MM.1S (cell line): ENCODE measurements around the gene KCNA3.

Experiments
- DNase-seq: peaks from one replicate; pipeline ENCODE4 v3.0.0-alpha.2; 2015
- H2AFZ ChIP-seq: fragments of 300-600 bp; sonication (generic); 2 replicates; pipeline ENCODE4 v1.6.0; 2016; ENCODE audit warnings: antibody characterized with exemption, low read length
- H3F3A ChIP-seq: fragments of 300-600 bp; sonication (generic); 2 replicates; pipeline ENCODE4 v1.6.1; 2016; ENCODE audit warnings: mild to moderate bottlenecking, antibody characterized with exemption, low read length, moderate library complexity, mixed read lengths; ENCODE audit not compliant: insufficient read depth
- H3K27ac ChIP-seq: fragments of 300-600 bp; sonication (generic); 2 replicates; pipeline ENCODE4 v1.5.1; 2016; ENCODE audit warnings: mild to moderate bottlenecking, low read length
- H3K27me3 ChIP-seq: fragments of 300-600 bp; sonication (generic); replicated peaks from 2 replicates; pipeline ENCODE4 v1.6.0; 2016; ENCODE audit warnings: low read length; ENCODE audit not compliant: insufficient read depth
- H3K36me3 ChIP-seq: fragments of 300-600 bp; sonication (generic); replicated peaks from 2 replicates; pipeline ENCODE4 v1.6.1; 2016; ENCODE audit warnings: mild to moderate bottlenecking, low read length, mixed read lengths; ENCODE audit not compliant: insufficient read depth
- H3K4me1 ChIP-seq: fragments of 300-600 bp; sonication (generic); 2 replicates; pipeline ENCODE4 v1.6.1; 2016; ENCODE audit warnings: low read length, mixed read lengths
- H3K4me2 ChIP-seq: fragments of 300-600 bp; sonication (generic); 2 replicates; pipeline ENCODE4 v1.6.0; 2016; ENCODE audit warnings: low read depth, low read length
- H3K4me3 ChIP-seq: fragments of 300-600 bp; sonication (generic); 2 replicates; pipeline ENCODE4 v1.5.1; 2016; ENCODE audit warnings: low read length, mixed read lengths
- H3K79me2 ChIP-seq: fragments of 300-600 bp; sonication (generic); 2 replicates; pipeline ENCODE4 v1.6.1; 2016; ENCODE audit warnings: mixed run types, low read length, mixed read lengths
- H3K9ac ChIP-seq: fragments of 300-600 bp; sonication (generic); 2 replicates; pipeline ENCODE4 v1.6.1; 2016; ENCODE audit warnings: low read length, mixed read lengths
- H3K9me2 ChIP-seq: fragments of 300-600 bp; sonication (generic); replicated peaks from 2 replicates; pipeline ENCODE4 v1.6.1; 2016; ENCODE audit warnings: mild to moderate bottlenecking, low read length, mixed read lengths; ENCODE audit not compliant: insufficient read depth
- H3K9me3 ChIP-seq: fragments of 300-600 bp; sonication (generic); replicated peaks from 2 replicates; pipeline ENCODE4 v1.6.1; 2016; ENCODE audit warnings: mild to moderate bottlenecking, low read length, mixed read lengths; ENCODE audit not compliant: insufficient read depth
- H4K20me1 ChIP-seq: fragments of 300-600 bp; sonication (generic); 2 replicates; pipeline ENCODE4 v1.6.1; 2016; ENCODE audit warnings: mild to moderate bottlenecking, low read length, moderate library complexity, mixed read lengths; ENCODE audit not compliant: insufficient read depth
- EZH2 ChIP-seq: fragments of 300-600 bp; sonication (generic); optimal IDR thresholded peaks from 2 replicates; pipeline ENCODE3; 2017; ENCODE audit warnings: low read depth, mild to moderate bottlenecking, antibody characterized with exemption, low read length, mixed read lengths
- EZH2phosphoT487 ChIP-seq: fragments of 300-600 bp; sonication (generic); IDR thresholded peaks from 2 replicates; pipeline ENCODE4 v1.6.1; 2018; ENCODE audit warnings: antibody characterized with exemption, low read length
- TF ChIP-seq, protein P1 (sequence below): fragments of 300-600 bp; sonication (generic); IDR thresholded peaks from 2 replicates; pipeline ENCODE4 v1.5.1; 2016; ENCODE audit warnings: antibody characterized with exemption, low read length, mixed read lengths

KCNA3 gene

DNA sequence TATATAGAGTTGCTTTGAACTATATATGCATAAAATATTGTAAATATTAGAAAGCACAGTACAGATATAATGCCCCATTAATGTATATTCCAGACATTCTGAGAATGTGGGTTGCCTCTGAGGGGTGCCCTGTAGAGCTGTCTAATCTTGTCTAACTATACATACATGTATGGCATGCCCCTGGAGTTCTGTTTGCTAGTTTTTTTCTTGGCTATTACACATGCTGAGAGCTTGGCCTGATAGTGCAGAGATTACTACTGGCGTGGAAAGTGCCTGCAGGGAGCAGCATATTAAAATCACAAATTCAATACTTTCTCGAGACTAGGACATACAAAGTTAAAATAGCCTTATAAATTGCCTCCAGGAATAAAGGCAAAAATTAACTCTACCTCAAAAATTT lies 24.1 kb downstream of the KCNA3 start:
- Histone ChIP-seq H2AFZ (no peak overlapping the region), H3K36me3 (no peaks in the 10 kb centered on the region), H3K27me3 (no peaks in the 10 kb centered on the region), H3K9ac (no peak overlapping the region), H3K4me2 (no peak overlapping the region), H3K79me2 (no peaks in the 10 kb centered on the region), H3K4me3 (no peak overlapping the region), H3K9me2 (no peaks in the 10 kb centered on the region), H3K4me1 (peaks cover 20% of the 10 kb centered on the region), H3K27ac (no peak overlapping the region), H3K9me3 (no peaks in the 10 kb centered on the region), H3F3A (no peaks in the 10 kb centered on the region), H4K20me1 (no peaks in the 10 kb centered on the region)
- TF ChIP-seq, protein P1, sequence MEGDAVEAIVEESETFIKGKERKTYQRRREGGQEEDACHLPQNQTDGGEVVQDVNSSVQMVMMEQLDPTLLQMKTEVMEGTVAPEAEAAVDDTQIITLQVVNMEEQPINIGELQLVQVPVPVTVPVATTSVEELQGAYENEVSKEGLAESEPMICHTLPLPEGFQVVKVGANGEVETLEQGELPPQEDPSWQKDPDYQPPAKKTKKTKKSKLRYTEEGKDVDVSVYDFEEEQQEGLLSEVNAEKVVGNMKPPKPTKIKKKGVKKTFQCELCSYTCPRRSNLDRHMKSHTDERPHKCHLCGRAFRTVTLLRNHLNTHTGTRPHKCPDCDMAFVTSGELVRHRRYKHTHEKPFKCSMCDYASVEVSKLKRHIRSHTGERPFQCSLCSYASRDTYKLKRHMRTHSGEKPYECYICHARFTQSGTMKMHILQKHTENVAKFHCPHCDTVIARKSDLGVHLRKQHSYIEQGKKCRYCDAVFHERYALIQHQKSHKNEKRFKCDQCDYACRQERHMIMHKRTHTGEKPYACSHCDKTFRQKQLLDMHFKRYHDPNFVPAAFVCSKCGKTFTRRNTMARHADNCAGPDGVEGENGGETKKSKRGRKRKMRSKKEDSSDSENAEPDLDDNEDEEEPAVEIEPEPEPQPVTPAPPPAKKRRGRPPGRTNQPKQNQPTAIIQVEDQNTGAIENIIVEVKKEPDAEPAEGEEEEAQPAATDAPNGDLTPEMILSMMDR = no peak
- TF ChIP-seq EZH2 = no peak
- TF ChIP-seq EZH2phosphoT487 = no peak
- DNase-seq = no peak

DNA sequence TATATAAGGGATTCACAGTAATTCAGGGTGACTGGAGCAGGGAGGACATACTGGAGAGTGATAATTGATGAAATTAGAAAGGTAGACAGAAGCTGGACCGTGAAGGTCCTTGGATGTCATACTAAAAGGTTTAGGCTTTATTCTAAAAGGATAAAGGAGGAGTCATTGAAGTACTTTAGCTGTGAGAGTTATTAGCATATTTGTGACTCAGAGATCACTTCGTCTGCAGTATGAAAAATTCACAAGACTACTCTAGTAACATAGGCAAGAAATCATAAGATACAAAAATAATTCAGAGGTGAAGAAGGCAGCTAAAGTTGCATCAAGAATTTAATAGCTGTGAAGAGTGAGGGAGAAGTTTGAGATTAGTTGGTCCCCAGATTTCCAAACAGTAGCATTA lies 26.3 kb downstream of the KCNA3 start:
- no peaks in the 10 kb centered on the region for H4K20me1 ChIP-seq
- H3K4me3 ChIP-seq = no peak overlapping the region
- H3F3A ChIP-seq = no peaks in the 10 kb centered on the region
- DNase-seq = no peak
- H3K9me2 ChIP-seq = no peaks in the 10 kb centered on the region
- H3K36me3 ChIP-seq = no peaks in the 10 kb centered on the region
- H3K27me3 ChIP-seq = no peaks in the 10 kb centered on the region
- no peak overlapping the region for H2AFZ ChIP-seq
- no peak overlapping the region for H3K4me2 ChIP-seq
- H3K79me2 ChIP-seq = no peaks in the 10 kb centered on the region
- peaks cover 20% of the 10 kb centered on the region for H3K4me1 ChIP-seq
- no peaks in the 10 kb centered on the region for H3K9me3 ChIP-seq
- TF ChIP-seq EZH2 = no peak
- TF ChIP-seq, protein P1 = no peak
- no peak for TF ChIP-seq EZH2phosphoT487
- H3K9ac ChIP-seq = no peak overlapping the region
- H3K27ac ChIP-seq = no peak overlapping the region

DNA sequence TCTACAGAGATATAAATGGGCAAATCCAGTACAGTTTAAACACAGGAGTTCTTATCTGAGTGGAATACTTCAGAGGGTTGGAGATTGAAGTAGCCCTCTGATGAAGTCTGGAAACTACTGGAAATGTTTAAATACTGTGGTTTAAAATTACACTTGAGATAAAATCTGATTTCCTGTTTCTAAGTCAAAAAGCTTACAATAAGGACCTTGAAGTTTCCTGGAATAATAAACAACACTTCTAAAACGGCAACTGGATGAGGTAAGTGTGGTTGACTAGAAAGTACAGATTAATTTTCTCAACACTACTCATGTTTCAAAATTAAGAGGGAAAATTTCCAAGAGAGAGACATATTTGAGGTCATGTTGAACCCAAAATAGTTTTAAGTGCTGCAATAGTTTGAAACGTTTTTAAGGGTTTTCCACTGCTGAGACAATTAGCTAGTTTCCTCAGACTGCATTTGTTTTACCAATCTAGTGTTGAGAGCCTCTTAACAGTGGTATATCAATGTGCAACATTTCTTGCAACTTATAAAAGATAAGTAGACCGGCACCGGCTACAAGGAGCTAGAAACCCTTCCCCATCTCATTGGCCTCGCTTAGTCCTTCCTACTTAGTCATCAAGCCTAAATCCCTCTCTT lies 27.4 kb downstream of the KCNA3 start:
- no peaks in the 10 kb centered on the region for H3K79me2 ChIP-seq
- TF ChIP-seq EZH2 (no peak), EZH2phosphoT487 (no peak)
- TF ChIP-seq, protein P1 = no peak
- H2AFZ ChIP-seq = no peak overlapping the region
- no peaks in the 10 kb centered on the region for H3K9me3 ChIP-seq
- no peaks in the 10 kb centered on the region for H4K20me1 ChIP-seq
- H3K9ac ChIP-seq = no peak overlapping the region
- H3K9me2 ChIP-seq = no peaks in the 10 kb centered on the region
- no peak overlapping the region for H3K4me3 ChIP-seq
- H3K27ac ChIP-seq = peak overlapping the region; percentile 38; the same call in 1 of the 2 replicates
- no peaks in the 10 kb centered on the region for H3K27me3 ChIP-seq
- peak overlapping the region; percentile 41; the same call in 1 of the 2 replicates for H3K4me2 ChIP-seq
- peaks cover 20% of the 10 kb centered on the region for H3K4me1 ChIP-seq
- DNase-seq = no peak
- no peaks in the 10 kb centered on the region for H3F3A ChIP-seq
- no peaks in the 10 kb centered on the region for H3K36me3 ChIP-seq
